Uterus (tissue), 4 donors: ENCODE data around the gene NEK6. TPM values are rescaled to one million over a fixed set of nuclear protein-coding genes. Genes with fewer than 3 reads are reported as not detected.

Source experiments
- DNase-seq, 2 donors: peaks; one replicate each; pipeline ENCODE4 v3.0.0-alpha.2; 2019 to 2020
- H3K27ac ChIP-seq, 2 donors: fragments of 200-600 bp; sonication (generic); 1 replicate in 1 of 2; 2 replicates in 1 of 2; pipeline ENCODE4 v1.5.1; 2016 to 2018
- H3K27me3 ChIP-seq, 2 donors: fragments of 200-600 bp; sonication (generic); one replicate each; pipeline ENCODE4 v1.5.1; 2018 to 2019; ENCODE audit warnings: control low read depth in 1 of 2
- H3K36me3 ChIP-seq, 2 donors: fragments of 200-600 bp; sonication (generic); one replicate each; pipeline ENCODE4 v1.5.1; 2019; ENCODE audit warnings: control low read depth in 1 of 2
- H3K4me1 ChIP-seq, 2 donors: fragments of 200-600 bp; sonication (generic); one replicate each; pipeline ENCODE4 v1.5.1; 2018 to 2019; ENCODE audit warnings: control low read depth in 1 of 2
- H3K4me3 ChIP-seq, 2 donors: fragments of 200-600 bp; sonication (generic); 1 replicate in 1 of 2; 2 replicates in 1 of 2; pipeline ENCODE4 v1.5.1; 2018 to 2019; ENCODE audit warnings: mild to moderate bottlenecking in 1 of 2
- H3K9me3 ChIP-seq, 2 donors: fragments of 200-600 bp; sonication (generic); one replicate each; pipeline ENCODE4 v1.5.1; 2019; ENCODE audit warnings: control low read depth in 1 of 2
- POLR2A ChIP-seq, 2 donors: fragments of 450-650 bp; IDR thresholded peaks; one replicate each; pipeline ENCODE4 v1.6.1; 2016; ENCODE audit warnings: antibody characterized with exemption in 2 of 2, mild to moderate bottlenecking in 1 of 2, moderate library complexity in 1 of 2
- intact Hi-C: fragments of 100-400 bp; cut with DNase I; formaldehyde crosslinking; loops from one replicate; pipeline ENCODE4 v1.15.1; 2023; ENCODE audit warnings: low total_unique reads
- total RNA-seq, 4 donors: library from RNA; depleted of rRNA in 3 of 4; stranded (reverse); fragments of >200 nt in 3 of 4; gene quantifications; one replicate each; pipeline versions ENCODE4 v1.1.0 to v1.2.4, GENCODE V29; 2014 to 2023
- TF ChIP-seq, protein P1 (sequence below), 4 experiments: fragments of 200-600 bp in 2 of 4; fragments of 450-650 bp in 2 of 4; sonication (generic) in 2 of 4; IDR thresholded peaks; one replicate each; pipeline ENCODE4 v1.5.1; 2016 to 2019; ENCODE audit warnings: antibody characterized with exemption in 4 of 4, mild to moderate bottlenecking in 2 of 4, moderate library complexity in 1 of 4
- donor health status: DM: yes; HTN: yes; CAD: no.

The NEK6 gene
- total RNA-seq, 4 donors from 2014 or later, result 6.1 to 38.5 (median 34.7) TPM

DNA sequence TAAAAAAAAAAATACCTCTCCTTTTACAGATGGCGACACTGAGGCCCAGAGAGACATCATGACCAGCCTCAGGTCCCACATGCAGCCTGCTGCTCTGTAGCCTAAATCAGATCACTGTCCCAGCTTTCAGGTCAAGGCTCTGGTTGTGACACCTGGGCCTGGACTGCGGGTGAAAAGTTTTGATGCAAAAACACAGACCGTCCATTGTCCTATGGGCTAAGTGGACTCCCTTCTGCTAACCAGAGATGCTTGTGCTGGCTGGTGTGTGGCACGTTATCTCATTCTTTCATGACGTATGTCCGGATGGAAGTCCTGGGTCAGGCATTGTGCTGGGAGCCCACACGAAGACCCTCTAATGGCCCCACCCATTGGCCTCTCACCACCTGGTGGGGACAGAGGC lies 7.8 kb downstream of the NEK6 start:
- Histone ChIP-seq H3K36me3 (no peaks in the 10 kb centered on the region), H3K27ac (no peak overlapping the region), H3K27me3 (no peaks in the 10 kb centered on the region), H3K9me3 (no peaks in the 10 kb centered on the region), H3K4me3 (no peak overlapping the region), H3K4me1 (peaks cover 0 to 8% of the 10 kb centered on the region in 2 donors)
- no peak for TF ChIP-seq POLR2A (IDR thresholded peaks at IDR 0.05)
- TF ChIP-seq, protein P1, sequence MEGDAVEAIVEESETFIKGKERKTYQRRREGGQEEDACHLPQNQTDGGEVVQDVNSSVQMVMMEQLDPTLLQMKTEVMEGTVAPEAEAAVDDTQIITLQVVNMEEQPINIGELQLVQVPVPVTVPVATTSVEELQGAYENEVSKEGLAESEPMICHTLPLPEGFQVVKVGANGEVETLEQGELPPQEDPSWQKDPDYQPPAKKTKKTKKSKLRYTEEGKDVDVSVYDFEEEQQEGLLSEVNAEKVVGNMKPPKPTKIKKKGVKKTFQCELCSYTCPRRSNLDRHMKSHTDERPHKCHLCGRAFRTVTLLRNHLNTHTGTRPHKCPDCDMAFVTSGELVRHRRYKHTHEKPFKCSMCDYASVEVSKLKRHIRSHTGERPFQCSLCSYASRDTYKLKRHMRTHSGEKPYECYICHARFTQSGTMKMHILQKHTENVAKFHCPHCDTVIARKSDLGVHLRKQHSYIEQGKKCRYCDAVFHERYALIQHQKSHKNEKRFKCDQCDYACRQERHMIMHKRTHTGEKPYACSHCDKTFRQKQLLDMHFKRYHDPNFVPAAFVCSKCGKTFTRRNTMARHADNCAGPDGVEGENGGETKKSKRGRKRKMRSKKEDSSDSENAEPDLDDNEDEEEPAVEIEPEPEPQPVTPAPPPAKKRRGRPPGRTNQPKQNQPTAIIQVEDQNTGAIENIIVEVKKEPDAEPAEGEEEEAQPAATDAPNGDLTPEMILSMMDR (IDR thresholded peaks at IDR 0.05), result no peak
- DNase-seq, result no peak
- intact Hi-C loops, result no loop called here

DNA sequence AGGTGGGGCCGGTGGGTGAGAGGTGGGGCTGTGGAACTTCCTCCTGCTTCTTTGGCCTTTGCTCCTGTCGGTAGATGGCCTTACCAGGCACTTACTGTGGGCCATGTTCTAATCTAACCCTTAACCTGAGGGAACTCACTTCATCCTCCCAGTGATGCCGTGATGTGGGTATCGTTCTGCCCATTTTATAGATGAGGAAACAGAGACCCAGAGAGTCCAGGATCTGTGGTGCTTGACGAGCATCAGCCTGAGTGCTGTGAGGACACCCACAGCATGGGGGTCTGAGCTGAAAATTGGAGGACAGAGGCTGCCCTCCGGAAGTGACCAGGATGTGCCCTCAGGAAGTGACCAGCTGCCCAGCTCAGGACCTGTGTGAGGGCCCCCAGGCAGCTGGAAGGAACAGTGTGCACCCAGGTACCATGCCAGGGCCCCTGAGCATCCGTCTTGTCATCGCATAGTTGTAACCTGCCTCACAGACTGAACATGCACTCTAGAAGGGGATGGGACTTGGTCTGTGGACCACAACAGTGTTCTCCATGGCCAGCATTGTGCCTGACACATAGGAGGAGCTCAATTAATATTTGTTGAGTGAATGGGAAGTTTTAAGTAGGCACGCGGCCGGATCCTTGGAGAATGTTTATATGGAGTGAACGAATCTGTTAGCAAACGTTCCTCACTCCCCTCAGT lies 8.5 kb downstream of the NEK6 start:
- H3K4me3 ChIP-seq, result no peak overlapping the region
- H3K27me3 ChIP-seq, result no peaks in the 10 kb centered on the region
- intact Hi-C loops, result no loop called here
- H3K9me3 ChIP-seq, result no peaks in the 10 kb centered on the region
- peaks cover 0 to 7% of the 10 kb centered on the region in 2 donors for H3K4me1 ChIP-seq
- DNase-seq, result no peak
- TF ChIP-seq, protein P1 (IDR thresholded peaks at IDR 0.05), result no peak
- TF ChIP-seq POLR2A (IDR thresholded peaks at IDR 0.05), result no peak
- no peak overlapping the region for H3K27ac ChIP-seq
- no peaks in the 10 kb centered on the region for H3K36me3 ChIP-seq

DNA sequence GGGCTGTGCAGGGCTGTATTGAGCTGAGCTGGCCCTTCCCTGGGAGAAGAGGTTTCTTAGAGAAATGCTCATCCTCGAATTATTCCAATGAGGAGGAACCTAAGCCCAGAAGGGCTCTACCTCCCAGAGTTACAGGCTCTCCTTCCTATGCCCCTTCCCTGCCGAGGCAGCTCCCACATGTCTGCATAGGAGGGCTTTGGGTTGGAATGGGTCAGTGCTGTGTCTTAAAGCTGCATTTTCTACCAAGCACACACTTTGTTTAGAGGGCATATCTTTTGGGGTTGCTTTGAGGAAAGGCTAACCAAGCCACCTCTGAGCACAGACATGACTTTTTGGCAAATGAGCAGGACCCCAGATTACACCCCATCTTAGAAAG lies 9.1 kb downstream of the NEK6 start:
- intact Hi-C loops, result no loop called here
- DNase-seq, result no peak
- Histone ChIP-seq H3K4me3 (no peak overlapping the region), H3K4me1 (peaks cover 0 to 7% of the 10 kb centered on the region in 2 donors), H3K27ac (no peak overlapping the region), H3K9me3 (no peaks in the 10 kb centered on the region), H3K36me3 (no peaks in the 10 kb centered on the region), H3K27me3 (no peaks in the 10 kb centered on the region)
- no peak for TF ChIP-seq POLR2A (IDR thresholded peaks at IDR 0.05)
- TF ChIP-seq, protein P1 (IDR thresholded peaks at IDR 0.05), result no peak

DNA sequence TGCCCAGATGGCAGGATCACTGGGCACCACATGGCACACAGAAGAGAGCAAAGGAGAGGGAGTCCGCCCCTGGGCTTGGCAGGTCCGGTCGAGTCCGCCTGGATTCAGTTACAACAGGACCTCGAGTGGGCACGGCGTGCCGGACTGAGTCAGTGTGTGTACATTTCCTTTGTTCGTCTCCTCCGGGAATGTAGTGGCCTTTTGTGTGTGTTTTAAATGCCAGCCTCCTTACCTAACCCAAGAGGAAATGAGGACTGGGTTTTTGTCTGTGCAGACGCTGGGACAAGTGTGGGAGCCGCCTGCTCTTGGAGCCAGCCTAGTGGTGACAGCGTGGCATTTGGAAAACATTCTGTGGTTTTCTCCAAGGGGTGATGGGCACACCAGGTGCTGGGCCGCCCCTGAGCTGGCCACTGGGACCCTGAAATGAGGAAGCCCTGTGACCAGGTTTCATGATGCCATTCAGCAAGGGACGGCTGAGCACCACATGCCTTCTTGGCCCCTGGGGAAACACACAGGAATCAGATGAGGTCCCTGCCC lies 9.6 kb downstream of the NEK6 start:
- peaks cover 0 to 7% of the 10 kb centered on the region in 2 donors for H3K4me1 ChIP-seq
- H3K27ac ChIP-seq, result no peak overlapping the region
- no peak for DNase-seq
- TF ChIP-seq, protein P1 (IDR thresholded peaks at IDR 0.05), result no peak
- TF ChIP-seq POLR2A (IDR thresholded peaks at IDR 0.05), result no peak
- no peaks in the 10 kb centered on the region for H3K9me3 ChIP-seq
- intact Hi-C loops, result no loop called here
- H3K4me3 ChIP-seq, result no peak overlapping the region
- H3K27me3 ChIP-seq, result no peaks in the 10 kb centered on the region
- H3K36me3 ChIP-seq, result no peaks in the 10 kb centered on the region

DNA sequence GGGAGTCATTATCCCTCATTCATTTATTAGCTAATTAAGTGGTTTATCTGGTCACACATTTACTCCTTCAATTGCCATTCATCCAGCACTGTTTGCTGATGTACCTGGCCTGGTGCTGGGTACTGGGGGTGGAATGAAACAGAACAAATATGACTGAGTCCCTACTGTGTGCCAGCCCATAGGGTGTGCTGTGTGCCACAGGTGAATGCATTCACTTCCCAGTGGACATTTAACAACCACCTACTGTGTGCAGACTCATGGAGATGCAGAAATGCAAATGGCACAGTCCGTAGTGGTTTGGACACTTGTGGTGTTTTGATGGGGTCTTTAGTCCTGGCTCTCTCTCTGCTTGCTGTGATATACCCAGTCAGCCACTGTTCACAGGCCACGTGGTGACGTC lies 10.5 kb downstream of the NEK6 start:
- Histone ChIP-seq H3K27me3 (no peaks in the 10 kb centered on the region), H3K27ac (no peak overlapping the region), H3K4me1 (peaks cover 0 to 7% of the 10 kb centered on the region in 2 donors), H3K4me3 (no peak overlapping the region), H3K9me3 (no peaks in the 10 kb centered on the region), H3K36me3 (no peaks in the 10 kb centered on the region)
- no peak for DNase-seq
- intact Hi-C loops, result no loop called here
- no peak for TF ChIP-seq POLR2A (IDR thresholded peaks at IDR 0.05)
- TF ChIP-seq, protein P1 (IDR thresholded peaks at IDR 0.05), result no peak
